NCI-H1092 treated with DMSO at 0.1 percent for 48 hours (cell line): ENCODE measurements around the gene GPRIN3.

Experiments
- DNase-seq: peaks from one replicate; lab custom pipeline; 2025; lab: John Stamatoyannopoulos, UW

Gene GPRIN3

DNA sequence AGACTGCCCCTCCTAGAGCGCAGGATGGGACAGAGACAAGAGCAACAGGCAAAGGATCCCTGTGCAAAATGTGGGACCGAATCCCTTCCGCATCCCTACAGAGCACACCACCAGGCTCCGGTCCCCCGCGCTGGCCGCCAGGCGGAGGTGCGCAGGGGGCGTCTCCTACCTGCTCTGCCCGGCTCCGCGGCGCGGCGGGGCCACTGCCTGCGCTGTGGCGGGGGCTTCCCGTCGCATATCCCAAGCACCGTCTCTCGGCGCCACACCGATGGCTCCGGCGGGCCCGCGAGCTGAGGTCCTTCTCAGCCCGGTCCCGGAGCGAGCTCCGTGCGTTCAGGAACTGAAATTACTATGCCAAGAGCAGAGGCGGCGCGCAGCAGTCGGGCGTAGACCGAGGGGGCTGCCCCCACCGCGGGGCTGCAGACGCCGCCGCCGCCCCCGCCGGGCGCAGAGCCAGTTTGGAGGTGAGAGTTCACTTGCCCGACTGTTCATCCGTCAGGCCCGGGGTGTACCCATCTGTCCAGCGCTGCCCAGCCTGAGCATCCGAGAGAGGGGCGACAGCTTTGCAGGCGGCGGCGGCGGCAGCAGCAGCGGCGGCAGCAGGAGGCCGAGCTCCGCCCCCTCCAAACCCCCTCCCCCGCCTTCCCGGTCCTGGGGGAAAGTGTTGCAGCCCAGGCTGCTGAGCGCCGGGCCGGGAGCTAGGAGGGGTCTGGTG lies at the start of gene GPRIN3:
Gene GPRIN3, minus strand, starts transcription at position 355 of the 715 bp plus-strand sequence. CDS start 57,690 bp downstream, outside the sequence.
- peak; percentile 79 for DNase-seq

DNA sequence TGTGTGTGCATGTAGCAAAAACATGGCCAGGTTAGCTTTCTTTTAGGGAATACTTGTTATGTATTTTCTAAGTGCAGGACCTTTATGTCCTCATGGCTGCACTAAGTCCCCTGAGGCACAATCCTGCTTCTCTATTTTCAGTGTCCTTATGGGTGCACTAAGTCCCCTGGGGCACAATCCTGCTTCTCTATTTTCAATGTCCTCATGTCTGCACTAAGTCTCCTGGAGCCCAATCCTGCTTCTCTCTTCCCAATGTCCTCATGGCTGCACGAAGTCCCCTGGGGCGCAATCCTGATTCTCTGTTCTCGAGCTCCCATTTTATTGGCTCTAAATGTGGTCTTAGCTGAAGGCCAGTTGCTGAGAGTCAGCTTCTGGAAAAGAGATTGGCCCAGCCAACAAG lies 49.7 kb upstream of the GPRIN3 start:
- DNase-seq = peak; percentile 34

DNA sequence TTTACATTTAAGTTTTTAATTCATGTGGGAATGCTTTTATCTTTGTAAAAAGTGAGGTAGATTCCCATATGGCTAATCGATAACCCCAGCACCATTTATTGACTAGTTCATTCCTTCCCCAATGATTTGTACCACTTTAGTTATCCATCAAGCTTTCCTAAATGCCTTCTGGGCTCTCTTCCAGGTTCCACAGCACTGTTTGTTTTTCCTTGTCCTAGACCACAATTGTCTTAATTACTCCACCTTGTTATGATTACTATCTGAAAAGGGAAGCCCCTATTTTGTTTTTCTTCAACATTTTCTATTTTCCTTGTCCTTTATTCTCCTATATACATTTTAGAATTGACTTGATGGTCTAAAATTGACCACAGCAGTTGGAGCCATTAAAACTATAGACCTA lies 48.5 kb upstream of the GPRIN3 start:
- DNase-seq = peak; percentile 95

DNA sequence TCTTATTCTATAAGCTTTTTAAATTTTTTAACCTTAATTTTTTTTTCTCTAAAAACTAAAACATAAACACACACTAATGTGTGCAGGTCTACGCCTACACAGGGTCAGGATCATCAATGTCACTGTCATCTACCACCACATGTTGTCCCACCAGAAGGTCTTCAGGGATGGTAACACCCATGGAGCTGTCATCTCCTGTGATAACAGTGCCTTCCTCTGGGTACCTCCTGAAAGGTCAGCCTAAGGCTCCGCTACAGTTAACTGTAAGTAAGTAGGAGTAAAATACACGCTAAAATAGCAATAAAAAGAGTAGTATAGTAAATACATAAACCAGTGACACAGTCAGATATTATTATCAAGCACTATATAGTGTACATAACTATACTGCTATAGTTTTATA lies 45.9 kb upstream of the GPRIN3 start:
- no peak for DNase-seq

DNA sequence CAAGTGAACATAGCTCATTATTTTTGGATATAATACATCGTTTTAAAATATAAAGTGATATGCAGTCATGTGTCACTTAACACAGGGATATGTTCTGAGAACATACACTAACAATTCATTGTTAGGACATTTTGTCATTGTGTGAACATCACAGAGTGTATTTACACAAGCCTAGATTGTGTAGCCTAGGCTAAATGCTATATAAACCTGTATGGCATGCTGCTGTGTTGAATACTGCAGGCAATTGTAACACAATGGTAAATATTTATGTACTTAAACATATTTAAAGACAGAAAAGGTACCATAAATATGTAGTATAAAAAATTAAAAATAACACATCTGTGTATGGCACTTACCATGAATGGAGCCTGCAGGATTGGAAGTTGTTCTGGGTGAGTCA lies 44.9 kb upstream of the GPRIN3 start:
- DNase-seq = no peak

DNA sequence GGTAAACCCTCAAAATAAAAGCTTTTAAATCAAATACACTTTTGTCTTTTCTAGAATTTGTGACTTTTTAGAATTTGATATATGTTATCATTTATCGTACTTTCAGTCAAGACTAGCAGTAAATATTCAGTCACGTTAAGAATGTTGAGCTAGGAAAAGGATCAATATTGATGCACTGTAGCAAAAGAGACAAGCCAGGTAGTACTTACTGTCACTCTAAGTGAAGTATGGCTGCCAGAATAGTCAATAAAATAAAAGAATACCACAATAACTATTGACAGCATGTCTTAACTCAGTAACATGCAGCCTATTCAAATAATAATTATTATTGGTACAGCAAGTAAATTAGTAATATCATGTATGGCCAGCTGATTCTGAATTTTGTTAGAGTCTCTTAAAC lies 43.6 kb upstream of the GPRIN3 start:
- no peak for DNase-seq

DNA sequence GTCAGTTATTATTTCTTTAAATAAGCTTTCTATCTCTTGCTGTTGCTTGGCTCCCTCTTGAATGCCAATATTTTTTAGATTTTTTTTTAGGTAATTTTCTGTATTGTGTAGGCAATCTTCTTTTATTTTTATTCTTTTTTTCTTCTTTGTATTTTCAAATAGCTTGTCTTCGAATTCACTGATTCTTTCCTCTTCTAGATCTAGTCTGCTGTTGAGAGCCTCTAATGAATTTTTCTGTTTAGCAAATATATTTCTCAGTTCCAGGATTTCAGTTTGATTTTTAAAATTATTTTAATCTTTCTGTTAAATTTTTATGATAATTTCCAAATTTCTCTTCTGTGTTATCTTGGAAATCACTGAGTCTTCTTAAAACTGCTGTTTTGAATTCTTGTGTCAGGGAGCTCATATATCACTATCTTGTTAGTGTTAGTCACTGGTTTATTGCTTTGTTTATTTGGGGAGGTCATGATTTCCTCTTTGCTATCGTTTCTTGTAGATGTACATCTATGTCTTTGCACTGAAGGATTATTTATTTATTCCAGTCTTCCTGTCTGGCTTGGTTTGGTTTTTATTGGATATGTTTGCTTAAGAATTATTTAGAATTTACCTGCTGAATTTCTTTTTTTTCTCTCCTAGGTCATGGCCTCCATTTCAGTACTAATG lies 39.9 kb upstream of the GPRIN3 start:
- DNase-seq = no peak

DNA sequence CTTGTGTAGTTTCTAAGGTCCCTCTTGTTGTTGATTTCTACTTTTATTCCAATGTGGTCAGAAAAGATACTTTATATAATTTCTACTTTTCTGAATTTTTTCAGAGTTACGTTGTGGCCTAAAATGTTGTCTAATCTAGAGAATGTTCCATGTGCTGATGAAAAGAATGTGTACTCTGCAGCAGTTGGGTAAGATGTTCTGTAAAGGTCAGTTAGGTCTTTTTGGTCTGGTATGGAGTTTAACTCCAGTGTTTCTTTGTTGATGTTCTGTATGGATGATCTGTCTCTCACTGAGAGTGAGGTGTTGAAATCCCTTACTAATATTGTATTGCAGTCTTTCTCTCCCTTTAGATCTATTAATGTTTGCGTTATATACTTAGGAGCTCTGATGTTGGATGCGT lies 37.0 kb upstream of the GPRIN3 start:
- DNase-seq = no peak

DNA sequence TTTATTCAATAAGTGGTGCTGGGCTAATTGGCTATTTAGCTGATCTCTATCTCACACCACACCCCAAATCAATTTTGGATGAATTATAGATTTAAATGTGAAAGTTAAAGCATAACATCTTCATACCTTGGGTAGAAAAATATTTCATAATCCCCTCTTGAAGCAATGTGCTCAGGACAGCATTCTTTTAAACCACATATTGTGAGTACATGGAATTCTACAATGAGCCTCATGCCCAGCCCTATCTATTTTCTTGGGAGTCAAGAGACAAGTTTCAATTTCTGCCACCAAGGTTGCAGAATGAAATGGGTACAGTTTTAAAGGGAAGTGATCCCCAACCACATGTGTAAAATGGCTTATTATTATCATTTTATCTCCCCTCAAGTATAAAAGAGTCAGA lies 30.6 kb upstream of the GPRIN3 start:
- DNase-seq = no peak

DNA sequence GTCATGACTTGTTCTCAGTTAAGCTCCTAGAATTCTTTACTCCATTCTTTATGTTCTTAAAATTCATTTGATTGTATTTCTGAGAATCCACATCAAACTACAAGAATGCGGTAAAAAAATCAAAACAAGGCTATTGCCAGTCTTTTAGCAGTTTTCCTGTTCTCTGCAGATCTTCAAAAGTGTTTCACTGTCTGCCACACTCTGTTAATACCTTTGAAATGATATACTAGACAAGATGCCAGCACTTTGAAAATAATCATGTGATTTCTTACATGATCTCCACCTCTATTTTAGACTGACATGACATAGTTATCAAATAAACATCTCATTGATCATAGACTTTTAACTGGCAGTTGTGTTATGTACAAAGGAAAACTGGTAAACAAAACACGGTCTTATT lies 30.1 kb upstream of the GPRIN3 start:
- no peak for DNase-seq

DNA sequence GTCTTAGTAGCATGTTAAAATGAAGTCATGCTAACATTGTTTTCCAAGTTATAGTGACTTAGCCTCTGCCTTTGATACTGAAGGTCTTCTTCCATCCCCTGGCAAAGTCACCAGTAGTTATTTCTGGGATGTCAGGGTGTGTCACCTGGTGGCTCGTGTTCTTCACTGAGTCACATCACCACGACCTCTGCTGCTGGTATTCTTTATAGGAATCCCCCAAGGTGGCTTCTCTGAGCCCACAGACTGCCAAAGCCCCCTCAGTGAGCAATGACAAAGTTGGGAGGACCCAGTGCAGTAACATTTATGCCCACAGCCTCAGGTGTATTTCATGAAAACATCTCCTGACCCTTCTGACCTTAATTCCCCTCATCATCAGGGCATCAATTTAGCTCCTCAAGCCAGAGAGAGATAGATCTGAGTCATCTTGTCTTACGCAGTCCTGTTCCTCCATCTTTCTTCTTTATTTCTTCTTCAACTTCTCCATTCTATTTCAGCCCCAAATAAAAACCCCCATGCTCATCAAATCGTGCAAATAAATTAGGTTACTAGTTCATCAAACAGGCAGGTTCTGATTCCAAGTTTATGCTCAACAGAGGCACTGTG lies 29.3 kb upstream of the GPRIN3 start:
- DNase-seq = no peak

DNA sequence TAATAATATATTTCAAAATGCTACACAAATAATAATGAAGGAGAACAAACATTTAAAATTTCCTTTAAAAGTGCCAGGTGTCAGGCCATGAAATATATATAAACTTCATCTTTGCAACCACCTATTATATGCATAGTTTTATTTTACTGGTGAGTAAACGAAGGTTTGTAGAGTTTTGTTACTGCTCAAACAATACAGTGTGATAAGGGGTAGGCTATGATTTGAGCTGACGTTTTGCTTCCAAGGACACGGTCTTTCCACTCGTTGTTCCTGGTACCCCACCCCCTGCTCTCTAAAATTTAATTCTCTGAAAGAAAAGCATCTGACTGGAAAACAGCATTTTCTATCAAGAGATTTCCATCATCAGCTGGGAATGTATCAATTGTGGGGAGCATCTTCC lies 27.2 kb upstream of the GPRIN3 start:
- DNase-seq = no peak

DNA sequence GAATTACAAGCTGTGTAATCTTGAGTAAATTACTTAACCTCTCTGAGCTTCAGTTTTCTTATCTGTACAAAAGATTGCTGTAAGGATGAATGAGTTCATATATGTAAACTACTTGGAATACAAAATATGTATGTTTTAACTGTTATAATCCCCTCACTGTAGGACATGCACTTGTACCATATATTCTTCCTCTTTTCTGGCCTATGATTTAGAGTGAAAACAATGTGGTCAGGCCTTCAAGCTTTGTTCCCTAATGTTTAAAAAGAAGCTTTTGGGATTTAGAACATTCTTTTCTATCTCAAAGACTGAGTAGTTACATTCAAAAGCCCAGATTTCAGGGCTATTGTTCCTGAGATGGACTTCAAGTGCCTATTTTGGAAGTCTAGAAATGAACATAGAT lies 26.7 kb upstream of the GPRIN3 start:
- DNase-seq = no peak

DNA sequence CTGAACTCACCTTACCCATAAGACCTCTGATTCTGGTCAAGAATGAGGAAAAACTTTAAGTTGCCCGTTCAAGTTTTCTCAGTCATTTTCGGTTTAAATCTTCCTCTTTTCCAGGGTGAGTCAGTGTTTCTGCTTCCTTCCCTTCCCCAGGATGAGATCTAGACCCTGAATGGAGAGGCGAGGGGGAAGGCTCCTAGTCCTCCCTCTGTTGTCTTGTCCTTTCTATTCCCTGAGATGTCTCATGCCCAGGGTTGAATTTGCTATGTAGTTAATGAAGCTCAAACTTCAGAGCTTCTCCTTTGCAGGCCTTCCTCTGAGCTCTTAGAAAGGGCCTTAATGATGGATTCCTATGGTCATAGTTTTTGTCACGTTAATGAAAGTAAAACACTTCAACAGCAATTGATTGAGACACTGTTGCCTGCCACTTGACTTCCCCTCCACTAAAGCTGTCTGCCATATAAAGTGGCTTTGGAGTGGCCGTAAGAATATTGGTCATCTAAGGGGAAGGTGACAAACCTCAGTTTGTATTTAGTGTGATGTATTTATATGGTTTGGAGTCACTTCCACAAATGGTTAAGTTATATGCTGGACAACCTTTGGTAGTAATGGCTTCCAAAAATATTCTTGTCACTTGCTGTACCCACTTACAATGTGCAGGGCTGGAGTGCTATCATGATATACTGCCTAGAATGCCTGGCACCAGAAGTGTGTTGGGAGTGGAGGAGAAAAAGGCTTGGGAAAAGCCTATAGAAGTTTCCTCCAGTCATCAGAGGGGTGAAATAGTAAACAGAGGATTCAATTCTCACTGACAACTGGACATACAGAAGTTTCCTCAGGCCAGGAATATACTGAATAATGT lies 24.3 kb upstream of the GPRIN3 start:
- no peak for DNase-seq

DNA sequence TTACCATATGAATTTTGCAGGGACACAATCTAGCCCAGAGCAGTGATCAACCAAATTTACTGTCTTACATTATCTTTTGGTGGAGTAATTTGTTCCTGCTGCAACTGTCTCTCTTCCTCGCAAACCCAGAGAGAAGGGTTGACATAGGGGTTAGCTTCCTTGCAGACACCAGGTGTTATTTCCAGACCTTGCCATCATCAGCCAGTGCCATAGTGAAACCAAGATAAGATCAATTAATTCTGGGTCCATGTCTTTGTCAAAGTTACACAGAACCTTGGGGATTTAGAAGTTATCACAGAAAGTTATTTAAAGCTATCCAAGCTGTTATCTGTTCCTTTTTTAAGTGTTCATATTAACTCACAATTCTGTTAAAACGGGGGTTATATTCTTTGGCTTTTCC lies 23.6 kb upstream of the GPRIN3 start:
- DNase-seq = no peak

DNA sequence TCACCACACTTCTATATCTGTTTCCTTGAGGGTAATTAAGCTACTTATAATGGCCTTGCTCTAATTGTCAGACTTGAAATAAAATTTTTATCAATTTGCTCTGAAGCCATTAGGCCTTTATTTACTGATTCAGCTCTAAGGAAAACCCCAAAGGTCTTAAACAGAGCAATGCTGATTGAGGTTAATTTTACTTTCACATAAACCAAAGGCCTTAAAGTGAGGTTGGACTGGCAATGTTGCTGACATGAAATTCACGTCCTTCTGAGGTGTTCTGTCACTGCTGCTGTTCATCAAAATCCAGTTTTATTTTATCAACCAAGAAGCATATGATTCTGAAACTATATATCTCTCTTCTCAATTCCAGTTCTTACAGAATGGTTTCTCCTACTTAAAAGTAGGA lies 21.7 kb upstream of the GPRIN3 start:
- DNase-seq = no peak

DNA sequence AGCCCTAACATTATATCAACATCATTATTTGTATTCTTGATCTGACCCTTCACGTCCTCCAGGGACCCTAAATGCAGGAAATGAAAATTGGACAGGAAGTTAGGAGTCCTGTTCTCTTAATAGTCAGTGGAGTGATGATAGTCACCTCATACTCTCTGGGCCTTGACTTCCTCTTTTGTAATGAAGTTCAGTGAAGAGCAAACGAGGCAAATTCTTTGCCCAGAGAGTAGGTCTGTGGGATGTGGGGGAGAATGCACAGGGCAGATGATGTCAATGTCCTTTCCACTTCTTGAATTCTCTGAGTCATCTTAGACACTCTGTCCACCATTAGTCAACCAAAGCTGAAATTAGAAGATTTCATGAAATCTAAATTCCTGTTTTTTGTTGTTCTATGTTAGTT lies 17.1 kb upstream of the GPRIN3 start:
- DNase-seq = no peak

DNA sequence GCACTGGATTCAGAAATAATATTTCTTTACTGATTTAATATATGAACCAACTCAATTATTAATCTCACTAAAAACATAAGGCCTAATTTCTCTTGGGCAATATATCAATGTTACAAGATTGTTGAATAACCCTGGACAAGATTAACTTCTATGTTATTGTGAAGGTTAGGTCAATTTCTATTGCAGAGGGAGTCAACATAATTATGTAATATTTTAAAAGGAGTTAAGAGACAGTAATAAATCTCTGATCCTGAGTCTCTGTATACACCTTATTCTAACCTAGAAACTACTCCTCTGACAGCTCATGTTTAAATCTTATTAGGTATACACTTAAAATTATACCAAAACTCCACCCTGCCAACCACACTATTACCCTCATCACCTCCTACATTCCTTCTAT lies 15.1 kb upstream of the GPRIN3 start:
- no peak for DNase-seq

DNA sequence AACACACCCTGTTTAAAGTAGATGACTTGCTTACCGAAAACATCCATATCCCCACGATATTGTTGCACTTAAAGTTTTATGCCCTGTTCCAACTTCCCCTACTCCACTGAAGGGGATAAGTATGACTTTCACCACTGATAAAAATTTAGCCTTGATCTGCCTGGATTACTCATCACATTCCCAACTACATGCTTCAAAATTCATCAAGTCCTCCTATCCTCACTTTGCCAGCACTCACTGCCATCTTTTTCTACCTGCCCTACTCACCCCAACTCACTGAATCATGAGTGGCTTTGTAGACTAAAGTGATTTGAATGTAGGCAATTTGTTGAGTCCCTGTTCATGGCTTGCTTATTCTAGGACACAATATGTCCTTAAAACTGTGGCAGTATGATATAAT lies 12.2 kb upstream of the GPRIN3 start:
- DNase-seq = no peak

DNA sequence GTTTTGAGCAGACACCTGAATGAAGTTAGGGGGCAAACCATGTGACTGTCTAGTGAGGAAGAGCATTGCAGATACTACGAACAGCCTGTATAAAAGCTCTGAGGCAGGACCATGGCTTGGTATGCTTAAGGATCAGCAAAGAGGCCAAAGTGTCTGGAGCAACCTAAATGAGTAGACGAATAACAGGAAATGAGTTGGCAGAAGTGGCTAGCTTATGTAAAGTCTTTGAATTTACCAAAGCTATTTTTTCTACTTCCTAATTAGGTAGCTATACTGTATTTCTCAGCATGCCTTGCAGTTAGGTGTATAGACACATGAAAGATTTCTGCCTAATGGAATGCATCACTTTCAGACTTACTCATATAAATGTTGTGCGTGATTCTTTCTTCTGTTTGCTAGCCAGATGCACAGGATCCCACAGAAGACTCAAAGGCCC lies 9.3 kb upstream of the GPRIN3 start:
- DNase-seq = no peak

DNA sequence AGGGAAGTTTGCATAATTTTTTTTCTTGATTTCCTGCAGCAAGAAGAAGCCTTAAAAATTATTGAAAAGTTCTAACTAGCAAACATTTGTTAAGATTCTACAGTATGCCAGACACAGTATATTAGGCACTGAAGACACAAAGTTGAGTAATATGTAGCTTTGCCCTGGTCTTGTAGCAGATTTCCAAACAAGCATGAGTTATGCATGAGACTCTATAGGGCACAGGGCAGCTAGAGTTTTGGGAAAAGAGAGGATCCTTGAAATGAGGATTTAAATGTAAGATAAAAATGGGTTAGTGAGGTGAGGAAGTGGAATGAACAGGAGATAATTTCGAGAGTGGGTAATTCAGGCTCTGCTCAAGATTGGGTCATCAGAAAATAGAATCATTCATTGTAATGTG lies 8.6 kb upstream of the GPRIN3 start:
- DNase-seq = no peak

DNA sequence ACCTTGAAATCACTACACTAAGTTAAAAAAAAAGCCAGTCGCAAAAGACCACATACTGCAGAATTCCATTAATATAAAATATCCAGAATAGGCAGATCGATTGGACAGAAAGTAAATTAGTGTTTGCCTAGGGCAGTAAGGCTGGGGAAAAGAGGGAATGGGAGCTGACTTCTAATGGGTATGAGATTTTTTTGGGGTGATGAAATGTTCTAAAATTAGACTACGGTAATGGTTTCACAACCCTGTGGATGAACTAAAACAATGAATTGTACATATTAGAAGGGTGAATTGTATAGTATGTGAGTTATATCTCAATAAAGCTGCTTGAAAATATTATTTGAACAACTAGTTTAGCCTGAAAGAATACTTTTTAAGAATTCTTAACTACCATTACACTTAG lies 6.7 kb upstream of the GPRIN3 start:
- no peak for DNase-seq

DNA sequence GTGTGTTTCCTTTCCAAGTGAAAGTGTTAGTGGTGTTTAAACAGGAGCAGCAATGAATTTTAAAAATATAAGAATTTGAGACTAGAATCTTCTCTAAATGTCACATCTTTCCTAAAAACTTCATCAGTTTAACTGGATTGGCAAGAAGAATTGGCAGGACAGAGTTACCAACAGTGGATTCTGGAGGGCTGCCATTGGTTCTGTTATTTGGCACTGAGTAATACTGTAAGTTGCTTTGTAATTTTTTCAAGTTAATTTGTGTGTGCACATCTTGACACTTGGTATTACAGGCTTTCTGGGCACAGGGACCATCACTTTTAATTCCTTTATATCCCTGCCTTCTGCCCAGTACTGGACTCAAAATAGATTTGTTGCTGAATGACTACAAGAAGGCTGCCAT lies 4.5 kb upstream of the GPRIN3 start:
- no peak for DNase-seq
